PFSK-1 (cell line): ENCODE data around the gene U2AF2. TPM values are rescaled to one million over a fixed set of nuclear protein-coding genes. Genes with fewer than 3 reads are reported as not detected.
A peak's percentile ranks its signal among the peaks of the same experiment; 100 is the strongest.

Source experiments
- FOXP2 ChIP-seq: optimal IDR thresholded peaks from 2 replicates; pipeline ENCODE3; 2011; ENCODE audit warnings: borderline replicate concordance, control low read depth, inconsistent platforms; ENCODE audit not compliant: insufficient read depth; ENCODE audit errors: extremely low read length, extremely low read depth
- POLR2AphosphoS5 ChIP-seq: IDR thresholded peaks from 2 replicates; pipeline ENCODE4 v1.6.1; 2012; ENCODE audit warnings: low read depth, mild to moderate bottlenecking, control low read depth, low read length, moderate library complexity
- REST ChIP-seq, 2 experiments: IDR thresholded peaks; 2 replicates each; pipeline versions ENCODE4 v1.6.1 to v1.8.0; 2011 to 2012; ENCODE audit warnings: low read depth in 2 of 2, low read length in 2 of 2, control low read depth in 1 of 2, inconsistent platforms in 1 of 2, mild to moderate bottlenecking in 1 of 2, moderate library complexity in 1 of 2; ENCODE audit not compliant: insufficient read depth in 1 of 2
- SIN3A ChIP-seq: IDR thresholded peaks from 2 replicates; pipeline ENCODE4 v1.6.1; 2012; ENCODE audit warnings: mild to moderate bottlenecking, low read length, moderate library complexity, borderline replicate concordance; ENCODE audit not compliant: insufficient read depth
- TAF1 ChIP-seq: IDR thresholded peaks from 2 replicates; pipeline ENCODE4 v1.6.1; 2012; ENCODE audit warnings: low read length, control low read depth, borderline replicate concordance; ENCODE audit not compliant: insufficient read depth
- polyA plus RNA-seq: library from polyadenylated mRNA; unstranded; fragments of >200 nt; gene quantifications from one replicate; pipeline ENCODE4 v1.2.1, GENCODE V29; 2012; ENCODE audit warnings: low read depth, missing spikeins; ENCODE audit not compliant: insufficient read length

The U2AF2 gene
- 333 TPM for polyA plus RNA-seq

- 0 out of 4 replicates have a peak, but pooled peaks of 1 of the 2 experiments have one; percentile 24 for TF ChIP-seq REST (IDR thresholded peaks at IDR 0.05; ENCODE audit: insufficient read depth in 1 of 2, low read depth in 2 of 2, low read length in 2 of 2)
- TF ChIP-seq TAF1: peak; percentile 67
- TF ChIP-seq FOXP2: no peak
- no peak; the same call in 1 of the 2 replicates for TF ChIP-seq SIN3A
- TF ChIP-seq POLR2AphosphoS5: peak; percentile 85
Observed at GRCh38 chr19:55654868-55655647, at the start of gene U2AF2. TSS of gene U2AF2 (plus strand) at chr19:55655035. CDS start at chr19:55655105, 70 bp downstream.

GRCh38 chr19:55605207-55605636 lies 49.6 kb upstream of the U2AF2 start:
- TF ChIP-seq POLR2AphosphoS5 (no peak), FOXP2 (peak; percentile 6)

GRCh38 chr19:55605637-55606470 lies 49.0 kb upstream of the U2AF2 start, which contains the start of gene ZNF865:
TSS of gene ZNF865 (plus strand) at chr19:55605647. CDS start at chr19:55613619, 7,972 bp downstream.
- TF ChIP-seq TAF1 (no peak), FOXP2 (no peak), REST (IDR thresholded peaks at IDR 0.05; ENCODE audit: insufficient read depth in 1 of 2, low read depth in 2 of 2, low read length in 2 of 2) (no peak), SIN3A (no peak)

- TF ChIP-seq TAF1 (no peak), FOXP2 (no peak), REST (IDR thresholded peaks at IDR 0.05; ENCODE audit: insufficient read depth in 1 of 2, low read depth in 2 of 2, low read length in 2 of 2) (no peak), SIN3A (no peak)
Observed at GRCh38 chr19:55606471-55606787, 48.4 kb upstream of the U2AF2 start.

GRCh38 chr19:55606817-55607216 lies 48.0 kb upstream of the U2AF2 start:
- TF ChIP-seq REST (IDR thresholded peaks at IDR 0.05; ENCODE audit: insufficient read depth in 1 of 2, low read depth in 2 of 2, low read length in 2 of 2) (no peak), TAF1 (no peak)
